AG09309 (cell line): ENCODE measurements around the gene SYNE1.
"Not testable (repeated sequence)": the region's sequence is repeated elsewhere in the genome, so short reads cannot be mapped to it uniquely, and the experiment has no call there.

Experiments used
- DNase-seq: peaks from one replicate; pipeline ENCODE4 v3.0.0-alpha.2; 2010; ENCODE audit warnings: low read depth
- H3K4me3 ChIP-seq: 2 replicates; pipeline ENCODE4 v1.5.1; 2011; ENCODE audit warnings: mild to moderate bottlenecking, low read depth, low read length, moderate library complexity; ENCODE audit not compliant: control insufficient read depth
- CTCF ChIP-seq: IDR thresholded peaks from 2 replicates; pipeline ENCODE4 v1.5.1; 2011; ENCODE audit warnings: mild to moderate bottlenecking, low read depth, low read length, inconsistent platforms; ENCODE audit not compliant: insufficient read depth, control insufficient read depth; ENCODE audit errors: missing control alignments

Gene SYNE1

GRCh38 chr6:152499931-152500330, 137.2 kb downstream of the SYNE1 start:
- DNase-seq: no peak
- no peak for TF ChIP-seq CTCF
- no peak overlapping the region for H3K4me3 ChIP-seq

GRCh38 chr6:152496731-152497130, 140.4 kb downstream of the SYNE1 start:
- no peak for DNase-seq
- no peak for TF ChIP-seq CTCF

GRCh38 chr6:152495456-152495855, 141.7 kb downstream of the SYNE1 start:
- DNase-seq, H3K4me3 ChIP-seq: not testable (repeated sequence)

More at GRCh38 chr6:152496731-152497130, 140.4 kb downstream of the SYNE1 start:
- no peak overlapping the region for H3K4me3 ChIP-seq

- not testable (repeated sequence) for DNase-seq, H3K4me3 ChIP-seq
These were observed 144.9 kb downstream of the SYNE1 start for GRCh38 chr6:152492281-152492680.

GRCh38 chr6:152491501-152491900, 145.7 kb downstream of the SYNE1 start:
- DNase-seq, H3K4me3 ChIP-seq: not testable (repeated sequence)

GRCh38 chr6:152490971-152491378, 146.2 kb downstream of the SYNE1 start:
- DNase-seq, H3K4me3 ChIP-seq: not testable (repeated sequence)

GRCh38 chr6:152484806-152485205, 152.4 kb downstream of the SYNE1 start:
- DNase-seq: no peak
- H3K4me3 ChIP-seq: no peak overlapping the region
- no peak for TF ChIP-seq CTCF

GRCh38 chr6:152482289-152482688, 154.9 kb downstream of the SYNE1 start:
- DNase-seq: no peak
- no peak overlapping the region for H3K4me3 ChIP-seq
- no peak for TF ChIP-seq CTCF

- no peak overlapping the region for H3K4me3 ChIP-seq
- no peak for TF ChIP-seq CTCF
- no peak for DNase-seq
These were observed 158.7 kb downstream of the SYNE1 start for GRCh38 chr6:152478377-152479010.
